GM23338 (cell line): ENCODE data around the gene COMTD1. TPM values are rescaled to one million over a fixed set of nuclear protein-coding genes. Genes with fewer than 3 reads are reported as not detected.

Experiments
- ATAC-seq: fragments of 200-7000 bp; cut with Tn5 transposase; 3 replicates; pipeline ENCODE4 v1.9.1; 2020
- DNase-seq: peaks from one replicate; pipeline ENCODE4 v3.0.0-alpha.2; 2015; ENCODE audit warnings: low spot score
- H2AFZ ChIP-seq: fragments of 200-600 bp; sonication (generic); 2 replicates; pipeline ENCODE4 v1.8.0; 2016; ENCODE audit warnings: antibody characterized with exemption, mild to moderate bottlenecking, moderate library complexity
- H3F3A ChIP-seq: fragments of 200-600 bp; sonication (generic); replicated peaks from 2 replicates; pipeline ENCODE4 v1.8.0; 2017; ENCODE audit warnings: antibody characterized with exemption, mixed run types, low read depth
- H3K27ac ChIP-seq: fragments of 200-600 bp; sonication (generic); 2 replicates; pipeline ENCODE4 v1.6.1; 2016; ENCODE audit warnings: low read depth
- H3K27me3 ChIP-seq: fragments of 200-600 bp; sonication (generic); 2 replicates; pipeline ENCODE4 v1.8.0; 2016; ENCODE audit warnings: mild to moderate bottlenecking, mixed run types, moderate library complexity; ENCODE audit not compliant: insufficient read depth
- H3K36me3 ChIP-seq: fragments of 200-600 bp; sonication (generic); 2 replicates; pipeline ENCODE4 v1.8.0; 2016; ENCODE audit warnings: mild to moderate bottlenecking; ENCODE audit not compliant: insufficient read depth
- H3K4me1 ChIP-seq: fragments of 200-600 bp; sonication (generic); 2 replicates; pipeline ENCODE4 v1.8.0; 2016; ENCODE audit warnings: mild to moderate bottlenecking, moderate library complexity; ENCODE audit not compliant: insufficient read depth
- H3K4me2 ChIP-seq: fragments of 200-600 bp; sonication (generic); 2 replicates; pipeline ENCODE4 v1.7.1; 2017; ENCODE audit warnings: mixed run types
- H3K4me3 ChIP-seq: fragments of 200-600 bp; sonication (generic); 2 replicates; pipeline ENCODE4 v1.6.1; 2016; ENCODE audit warnings: mixed run types
- H3K79me2 ChIP-seq: fragments of 200-600 bp; sonication (generic); replicated peaks from 2 replicates; pipeline ENCODE4 v1.8.0; 2017; ENCODE audit warnings: mild to moderate bottlenecking; ENCODE audit not compliant: insufficient read depth
- H3K9me2 ChIP-seq: fragments of 200-600 bp; sonication (generic); 2 replicates; pipeline ENCODE4 v1.8.0; 2017; ENCODE audit not compliant: insufficient read depth
- H4K20me1 ChIP-seq: fragments of 200-600 bp; sonication (generic); replicated peaks from 2 replicates; pipeline ENCODE4 v1.8.0; 2017; ENCODE audit warnings: mild to moderate bottlenecking; ENCODE audit not compliant: insufficient read depth
- H3K27ac Mint-ChIP-seq: 2 replicates; pipeline ENCODE4 v1.8.0; 2020; ENCODE audit warnings: inconsistent platforms, mild to moderate bottlenecking, moderate library complexity, mixed read lengths
- H3K27me3 Mint-ChIP-seq: 3 replicates; pipeline ENCODE4 v1.8.0; 2022; ENCODE audit warnings: low read depth, mild to moderate bottlenecking, moderate library complexity, mixed read lengths, inconsistent platforms; ENCODE audit not compliant: insufficient read depth, poor library complexity
- H3K36me3 Mint-ChIP-seq: 3 replicates; pipeline ENCODE4 v1.8.0; 2021; ENCODE audit warnings: low read depth, mild to moderate bottlenecking, inconsistent platforms, moderate library complexity, mixed read lengths
- H3K4me1 Mint-ChIP-seq: 3 replicates; pipeline ENCODE4 v1.8.0; 2020; ENCODE audit warnings: mild to moderate bottlenecking, inconsistent platforms, mixed read lengths
- H3K4me3 Mint-ChIP-seq: 3 replicates; pipeline ENCODE4 v1.8.0; 2021; ENCODE audit warnings: moderate library complexity, mild to moderate bottlenecking, inconsistent platforms, mixed read lengths
- H3K9me3 Mint-ChIP-seq: 3 replicates; pipeline ENCODE4 v1.8.0; 2020; ENCODE audit warnings: moderate library complexity, mild to moderate bottlenecking, inconsistent platforms, mixed read lengths
- CREB1 ChIP-seq: fragments of 250-450 bp; sonication (Bioruptor Pico); IDR thresholded peaks from 2 replicates; pipeline ENCODE4 v1.5.0; 2020; ENCODE audit warnings: low read depth, mild to moderate bottlenecking, moderate library complexity
- JUNB ChIP-seq: IDR thresholded peaks from one replicate; pipeline ENCODE4 v1.6.1; 2016; ENCODE audit warnings: antibody characterized with exemption; ENCODE audit not compliant: unreplicated experiment
- ZNF331 ChIP-seq: fragments of 250-450 bp; sonication (Bioruptor Pico); IDR thresholded peaks from 2 replicates; pipeline ENCODE4 v1.5.0; 2020; ENCODE audit warnings: low read depth, mild to moderate bottlenecking, moderate library complexity
- polyA plus RNA-seq: library from polyadenylated mRNA; unstranded; fragments of >200 nt; fragmentation: Nextera tagmentation; extraction: Ambion mirVana; gene quantifications from 2 replicates; pipeline ENCODE4 v1.2.1, GENCODE V29; 2016
- total RNA-seq: library from RNA; depleted of rRNA; stranded (reverse); fragments of >200 nt; shearing (Covaris generic); gene quantifications from 2 replicates; pipeline ENCODE4 v1.2.3, GENCODE V29; 2014
- TF ChIP-seq, protein P1 (sequence below), 2 experiments: fragments of 200-600 bp in 1 of 2; sonication (generic) in 1 of 2; conservative IDR thresholded peaks; 2 replicates each; pipeline versions ENCODE4 v1.5.1 to v1.6.1; 2016 to 2017; ENCODE audit warnings: antibody characterized with exemption in 2 of 2, low read depth in 2 of 2, mild to moderate bottlenecking in 2 of 2, moderate library complexity in 1 of 2
- TF ChIP-seq, protein P2 (sequence below): fragments of 250-450 bp; sonication (Bioruptor Pico); IDR thresholded peaks from 2 replicates; pipeline ENCODE4 v1.5.0; 2020; ENCODE audit warnings: mild to moderate bottlenecking, moderate library complexity

COMTD1 gene
- total and polyA plus RNA-seq, 2 experiments from 2014 or later: 40.0 to 46.7 TPM

DNA sequence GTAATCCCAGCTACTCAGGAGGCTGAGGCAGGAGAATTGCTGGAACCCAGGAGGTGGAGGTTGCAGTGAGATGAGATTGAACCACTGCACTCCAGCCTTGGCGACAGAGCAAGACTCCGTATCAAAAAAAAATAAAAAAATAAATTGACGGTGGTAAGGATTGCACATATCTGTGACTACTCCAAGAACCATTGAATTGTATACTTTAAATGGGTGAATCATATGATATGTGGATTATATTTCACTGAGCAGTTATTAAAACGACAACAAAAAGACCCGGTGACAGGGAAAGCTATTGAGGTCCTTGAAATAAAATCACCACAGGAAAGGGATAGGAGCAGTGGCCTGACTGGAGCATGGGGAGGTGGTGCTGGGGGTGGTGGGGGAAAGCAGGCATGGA, 31.2 kb upstream of the COMTD1 start:
- no peaks in the 10 kb centered on the region for H3F3A ChIP-seq
- H3K9me3 Mint-ChIP-seq: no peaks in the 10 kb centered on the region; the same call in 2 of the 3 replicates
- H3K4me3 ChIP-seq: no peak overlapping the region
- TF ChIP-seq JUNB: no peak
- TF ChIP-seq, protein P1, sequence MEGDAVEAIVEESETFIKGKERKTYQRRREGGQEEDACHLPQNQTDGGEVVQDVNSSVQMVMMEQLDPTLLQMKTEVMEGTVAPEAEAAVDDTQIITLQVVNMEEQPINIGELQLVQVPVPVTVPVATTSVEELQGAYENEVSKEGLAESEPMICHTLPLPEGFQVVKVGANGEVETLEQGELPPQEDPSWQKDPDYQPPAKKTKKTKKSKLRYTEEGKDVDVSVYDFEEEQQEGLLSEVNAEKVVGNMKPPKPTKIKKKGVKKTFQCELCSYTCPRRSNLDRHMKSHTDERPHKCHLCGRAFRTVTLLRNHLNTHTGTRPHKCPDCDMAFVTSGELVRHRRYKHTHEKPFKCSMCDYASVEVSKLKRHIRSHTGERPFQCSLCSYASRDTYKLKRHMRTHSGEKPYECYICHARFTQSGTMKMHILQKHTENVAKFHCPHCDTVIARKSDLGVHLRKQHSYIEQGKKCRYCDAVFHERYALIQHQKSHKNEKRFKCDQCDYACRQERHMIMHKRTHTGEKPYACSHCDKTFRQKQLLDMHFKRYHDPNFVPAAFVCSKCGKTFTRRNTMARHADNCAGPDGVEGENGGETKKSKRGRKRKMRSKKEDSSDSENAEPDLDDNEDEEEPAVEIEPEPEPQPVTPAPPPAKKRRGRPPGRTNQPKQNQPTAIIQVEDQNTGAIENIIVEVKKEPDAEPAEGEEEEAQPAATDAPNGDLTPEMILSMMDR (conservative IDR thresholded peaks at IDR 0.05; ENCODE audit: low read depth in 2 of 2): no peak
- no peak for TF ChIP-seq ZNF331 (CRISPR knock-in tag)
- no peak for TF ChIP-seq CREB1 (CRISPR knock-in tag)
- TF ChIP-seq, protein P2, sequence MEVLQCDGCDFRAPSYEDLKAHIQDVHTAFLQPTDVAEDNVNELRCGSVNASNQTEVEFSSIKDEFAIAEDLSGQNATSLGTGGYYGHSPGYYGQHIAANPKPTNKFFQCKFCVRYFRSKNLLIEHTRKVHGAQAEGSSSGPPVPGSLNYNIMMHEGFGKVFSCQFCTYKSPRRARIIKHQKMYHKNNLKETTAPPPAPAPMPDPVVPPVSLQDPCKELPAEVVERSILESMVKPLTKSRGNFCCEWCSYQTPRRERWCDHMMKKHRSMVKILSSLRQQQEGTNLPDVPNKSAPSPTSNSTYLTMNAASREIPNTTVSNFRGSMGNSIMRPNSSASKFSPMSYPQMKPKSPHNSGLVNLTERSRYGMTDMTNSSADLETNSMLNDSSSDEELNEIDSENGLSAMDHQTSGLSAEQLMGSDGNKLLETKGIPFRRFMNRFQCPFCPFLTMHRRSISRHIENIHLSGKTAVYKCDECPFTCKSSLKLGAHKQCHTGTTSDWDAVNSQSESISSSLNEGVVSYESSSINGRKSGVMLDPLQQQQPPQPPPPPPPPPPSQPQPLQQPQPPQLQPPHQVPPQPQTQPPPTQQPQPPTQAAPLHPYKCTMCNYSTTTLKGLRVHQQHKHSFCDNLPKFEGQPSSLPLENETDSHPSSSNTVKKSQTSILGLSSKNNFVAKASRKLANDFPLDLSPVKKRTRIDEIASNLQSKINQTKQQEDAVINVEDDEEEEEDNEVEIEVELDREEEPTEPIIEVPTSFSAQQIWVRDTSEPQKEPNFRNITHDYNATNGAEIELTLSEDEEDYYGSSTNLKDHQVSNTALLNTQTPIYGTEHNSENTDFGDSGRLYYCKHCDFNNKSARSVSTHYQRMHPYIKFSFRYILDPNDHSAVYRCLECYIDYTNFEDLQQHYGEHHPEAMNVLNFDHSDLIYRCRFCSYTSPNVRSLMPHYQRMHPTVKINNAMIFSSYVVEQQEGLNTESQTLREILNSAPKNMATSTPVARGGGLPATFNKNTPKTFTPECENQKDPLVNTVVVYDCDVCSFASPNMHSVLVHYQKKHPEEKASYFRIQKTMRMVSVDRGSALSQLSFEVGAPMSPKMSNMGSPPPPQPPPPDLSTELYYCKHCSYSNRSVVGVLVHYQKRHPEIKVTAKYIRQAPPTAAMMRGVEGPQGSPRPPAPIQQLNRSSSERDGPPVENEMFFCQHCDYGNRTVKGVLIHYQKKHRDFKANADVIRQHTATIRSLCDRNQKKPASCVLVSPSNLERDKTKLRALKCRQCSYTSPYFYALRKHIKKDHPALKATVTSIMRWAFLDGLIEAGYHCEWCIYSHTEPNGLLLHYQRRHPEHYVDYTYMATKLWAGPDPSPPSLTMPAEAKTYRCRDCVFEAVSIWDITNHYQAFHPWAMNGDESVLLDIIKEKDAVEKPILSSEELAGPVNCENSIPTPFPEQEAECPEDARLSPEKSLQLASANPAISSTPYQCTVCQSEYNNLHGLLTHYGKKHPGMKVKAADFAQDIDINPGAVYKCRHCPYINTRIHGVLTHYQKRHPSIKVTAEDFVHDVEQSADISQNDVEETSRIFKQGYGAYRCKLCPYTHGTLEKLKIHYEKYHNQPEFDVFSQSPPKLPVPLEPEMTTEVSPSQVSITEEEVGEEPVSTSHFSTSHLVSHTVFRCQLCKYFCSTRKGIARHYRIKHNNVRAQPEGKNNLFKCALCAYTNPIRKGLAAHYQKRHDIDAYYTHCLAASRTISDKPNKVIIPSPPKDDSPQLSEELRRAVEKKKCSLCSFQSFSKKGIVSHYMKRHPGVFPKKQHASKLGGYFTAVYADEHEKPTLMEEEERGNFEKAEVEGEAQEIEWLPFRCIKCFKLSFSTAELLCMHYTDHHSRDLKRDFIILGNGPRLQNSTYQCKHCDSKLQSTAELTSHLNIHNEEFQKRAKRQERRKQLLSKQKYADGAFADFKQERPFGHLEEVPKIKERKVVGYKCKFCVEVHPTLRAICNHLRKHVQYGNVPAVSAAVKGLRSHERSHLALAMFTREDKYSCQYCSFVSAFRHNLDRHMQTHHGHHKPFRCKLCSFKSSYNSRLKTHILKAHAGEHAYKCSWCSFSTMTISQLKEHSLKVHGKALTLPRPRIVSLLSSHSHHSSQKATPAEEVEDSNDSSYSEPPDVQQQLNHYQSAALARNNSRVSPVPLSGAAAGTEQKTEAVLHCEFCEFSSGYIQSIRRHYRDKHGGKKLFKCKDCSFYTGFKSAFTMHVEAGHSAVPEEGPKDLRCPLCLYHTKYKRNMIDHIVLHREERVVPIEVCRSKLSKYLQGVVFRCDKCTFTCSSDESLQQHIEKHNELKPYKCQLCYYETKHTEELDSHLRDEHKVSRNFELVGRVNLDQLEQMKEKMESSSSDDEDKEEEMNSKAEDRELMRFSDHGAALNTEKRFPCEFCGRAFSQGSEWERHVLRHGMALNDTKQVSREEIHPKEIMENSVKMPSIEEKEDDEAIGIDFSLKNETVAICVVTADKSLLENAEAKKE: no peak
- H3K79me2 ChIP-seq: no peaks in the 10 kb centered on the region
- H3K27ac Mint-ChIP-seq: no peak overlapping the region
- no peaks in the 10 kb centered on the region for H3K36me3 ChIP-seq
- no peak overlapping the region for H3K4me3 Mint-ChIP-seq
- H3K4me2 ChIP-seq: no peak overlapping the region
- H4K20me1 ChIP-seq: no peaks in the 10 kb centered on the region
- H3K4me1 ChIP-seq: no peaks in the 10 kb centered on the region; the same call in 1 of the 2 replicates
- H3K27me3 ChIP-seq: no peaks in the 10 kb centered on the region
- no peaks in the 10 kb centered on the region for H3K36me3 Mint-ChIP-seq
- no peak for DNase-seq
- no peak for ATAC-seq
- peaks cover 8% of the 10 kb centered on the region for H3K4me1 Mint-ChIP-seq
- peaks cover 6% of the 10 kb centered on the region for H3K27me3 Mint-ChIP-seq
- no peak overlapping the region for H2AFZ ChIP-seq
- no peaks in the 10 kb centered on the region for H3K9me2 ChIP-seq
- no peak overlapping the region for H3K27ac ChIP-seq
